Activated T-cell treated with anti-CD3 and anti-CD28 coated beads, Interleukin-2, amount 50 U/mL, for 72 hours (primary cell): ENCODE data around the gene NUBPL. TPM values are rescaled to one million over a fixed set of nuclear protein-coding genes. Genes with fewer than 3 reads are reported as not detected.
A peak's percentile ranks its signal among the peaks of the same experiment; 100 is the strongest.
"Not testable (repeated sequence)": the region's sequence is repeated elsewhere in the genome, so short reads cannot be mapped to it uniquely, and the experiment has no call there.

ENCODE experiments used
- ATAC-seq, 2 donors: fragments of 150-1000 bp; cut with Tn5 transposase; replicated peaks in 1 of 2; 2 replicates each; pipeline ENCODE4 v1.10.0; 2021; ENCODE audit warnings: moderate library complexity in 2 of 2, mild to moderate bottlenecking in 1 of 2
- DNase-seq, 2 donors: peaks; one replicate each; pipeline ENCODE4 v3.0.0; 2021 to 2022; ENCODE audit warnings: mixed read lengths in 1 of 2
- H3K27ac Mint-ChIP-seq: one replicate; pipeline ENCODE4 v1.8.0; 2022; ENCODE audit warnings: mild to moderate bottlenecking, moderate library complexity, mixed read lengths
- H3K27me3 Mint-ChIP-seq: one replicate; pipeline ENCODE4 v1.8.0; 2022; ENCODE audit warnings: low read depth, mixed read lengths
- H3K36me3 Mint-ChIP-seq, 2 donors: one replicate each; pipeline ENCODE4 v1.8.0; 2022; ENCODE audit warnings: mixed read lengths in 2 of 2, mild to moderate bottlenecking in 1 of 2; ENCODE audit not compliant: insufficient read depth in 2 of 2
- H3K4me1 Mint-ChIP-seq: one replicate; pipeline ENCODE4 v1.8.0; 2022; ENCODE audit warnings: low read depth, mixed read lengths
- H3K4me3 Mint-ChIP-seq, 2 donors: one replicate each; pipeline ENCODE4 v1.8.0; 2022; ENCODE audit warnings: mild to moderate bottlenecking in 2 of 2, mixed read lengths in 2 of 2, moderate library complexity in 2 of 2
- H3K9me3 Mint-ChIP-seq, 2 donors: one replicate each; pipeline ENCODE4 v1.8.0; 2022; ENCODE audit warnings: mixed read lengths in 2 of 2
- total RNA-seq, 2 donors: library from RNA; stranded (reverse); gene quantifications; one replicate each; pipeline ENCODE4 v1.2.3, GENCODE V29; 2022

NUBPL gene
- total RNA-seq, 2 donors from 2014 or later, result 7.7 to 9.4 TPM

DNA sequence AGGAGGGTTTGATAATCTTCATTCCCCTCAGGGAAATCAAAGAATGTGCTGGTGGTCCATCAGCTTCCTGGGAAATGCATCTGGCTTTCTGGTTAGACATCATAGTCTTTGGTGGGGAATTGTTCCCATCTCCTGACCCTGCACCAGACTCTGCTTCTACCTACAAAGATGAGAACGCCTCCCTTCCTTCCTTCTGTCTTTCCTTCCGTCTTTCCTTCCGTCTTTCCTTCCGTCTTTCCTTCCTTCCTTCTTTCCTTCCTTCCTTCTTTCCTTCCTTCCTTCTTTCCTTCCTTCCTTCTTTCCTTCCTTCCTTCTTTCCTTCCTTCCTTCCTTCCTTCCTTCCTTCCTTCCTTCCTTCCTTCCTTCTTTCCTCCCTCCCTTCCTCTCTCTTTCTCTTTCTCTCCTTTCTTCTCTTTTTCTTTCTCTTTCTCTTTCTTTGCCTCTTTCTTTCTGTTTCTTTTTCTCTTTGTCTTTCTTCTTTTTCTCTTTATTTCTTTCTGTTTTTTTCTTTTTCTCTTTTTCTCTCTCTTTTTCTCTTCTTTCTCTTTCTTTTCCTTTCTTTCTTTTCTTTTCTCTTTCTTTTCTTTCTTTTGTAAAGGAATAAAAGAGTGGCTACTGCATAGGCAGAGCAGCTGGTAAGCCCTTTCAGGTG lies 326.9 kb downstream of the NUBPL start:
- H3K36me3 Mint-ChIP-seq, result no peaks in the 10 kb centered on the region
- peak overlapping the region; percentile 87 for H3K27ac Mint-ChIP-seq
- ATAC-seq (no peak), DNase-seq (no peak)
- no peak overlapping the region for H3K4me3 Mint-ChIP-seq
- H3K27me3 Mint-ChIP-seq, result peaks cover 11% of the 10 kb centered on the region
- H3K9me3 Mint-ChIP-seq, result no peaks in the 10 kb centered on the region
- no peaks in the 10 kb centered on the region for H3K4me1 Mint-ChIP-seq

DNA sequence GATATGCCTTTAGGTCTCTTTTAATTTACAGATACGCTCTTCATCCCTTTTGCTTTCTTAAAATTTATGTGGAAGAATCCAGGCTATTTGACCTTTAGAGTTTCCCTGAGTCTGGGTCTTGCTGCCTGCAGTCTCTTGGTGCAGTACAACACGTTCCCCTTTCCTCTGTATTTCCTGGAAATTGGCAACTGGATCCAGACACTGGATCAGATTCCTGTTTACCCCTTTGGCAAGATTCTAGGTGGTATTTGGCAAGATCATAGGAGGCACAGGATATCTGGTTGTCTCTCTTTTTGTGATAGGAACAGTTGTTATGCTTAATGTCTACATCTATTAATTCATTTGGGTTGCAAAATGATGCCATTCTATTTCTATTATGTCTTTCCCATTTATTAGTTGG lies 328.1 kb downstream of the NUBPL start:
- no peak for ATAC-seq
- Mint-ChIP-seq H3K36me3 (no peaks in the 10 kb centered on the region), H3K27ac (no peak overlapping the region), H3K9me3 (no peaks in the 10 kb centered on the region), H3K4me3 (no peak overlapping the region), H3K27me3 (peaks cover 11% of the 10 kb centered on the region), H3K4me1 (no peaks in the 10 kb centered on the region)
- DNase-seq, result no peak

DNA sequence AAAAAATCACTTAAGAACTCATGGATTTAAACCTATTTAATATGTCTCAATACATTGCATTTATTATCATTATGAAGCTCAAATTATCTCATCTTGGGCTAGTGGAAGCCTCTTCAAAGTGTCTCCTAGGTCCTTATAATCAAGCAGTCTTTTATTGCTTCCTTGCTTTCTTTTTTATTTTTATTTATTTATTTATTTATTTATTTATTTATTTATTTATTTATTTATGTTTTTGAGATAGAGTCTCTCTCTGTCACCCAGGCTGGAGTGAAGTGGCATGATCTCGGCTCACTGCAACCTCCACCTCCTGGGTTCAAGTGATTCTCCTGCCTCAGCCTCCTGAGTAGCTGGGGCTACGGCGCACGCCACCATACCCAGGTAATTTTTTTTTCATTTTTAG lies 329.0 kb downstream of the NUBPL start:
- not testable (repeated sequence) for H3K4me1 Mint-ChIP-seq, ATAC-seq, H3K9me3 Mint-ChIP-seq, DNase-seq, H3K4me3 Mint-ChIP-seq, H3K27ac Mint-ChIP-seq, H3K36me3 Mint-ChIP-seq
- H3K27me3 Mint-ChIP-seq, result peaks cover 11% of the 10 kb centered on the region

DNA sequence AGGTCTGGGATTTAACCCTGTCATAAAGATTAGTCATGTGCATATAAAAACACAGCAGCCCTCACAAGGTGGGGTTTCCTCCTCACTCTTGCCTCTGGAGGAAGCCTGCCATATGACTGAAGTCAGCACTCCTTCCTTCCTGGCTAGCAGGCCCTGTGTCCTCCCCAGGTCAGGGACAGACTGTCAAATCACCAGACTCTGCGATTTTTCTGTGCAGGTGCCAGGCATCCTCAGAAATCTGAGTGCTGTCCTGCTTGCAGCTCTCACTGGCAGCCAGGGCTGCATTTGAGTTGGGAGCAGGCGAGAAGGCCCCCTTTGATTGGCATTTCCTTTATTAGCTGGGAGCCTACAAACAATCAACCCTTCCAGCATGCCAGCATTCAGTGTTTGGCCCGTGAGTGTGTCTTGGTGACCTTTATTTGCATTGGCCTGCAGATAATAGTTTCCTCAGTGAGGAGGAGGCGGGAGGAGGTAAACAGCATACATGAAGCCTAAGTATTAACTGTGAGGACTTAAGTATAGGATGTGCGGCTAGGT lies 332.1 kb downstream of the NUBPL start:
- Mint-ChIP-seq H3K27me3 (peaks cover 9% of the 10 kb centered on the region), H3K4me3 (no peak overlapping the region), H3K36me3 (no peaks in the 10 kb centered on the region), H3K4me1 (no peaks in the 10 kb centered on the region), H3K27ac (no peak overlapping the region), H3K9me3 (no peaks in the 10 kb centered on the region)
- no peak for DNase-seq
- ATAC-seq, result no peak

DNA sequence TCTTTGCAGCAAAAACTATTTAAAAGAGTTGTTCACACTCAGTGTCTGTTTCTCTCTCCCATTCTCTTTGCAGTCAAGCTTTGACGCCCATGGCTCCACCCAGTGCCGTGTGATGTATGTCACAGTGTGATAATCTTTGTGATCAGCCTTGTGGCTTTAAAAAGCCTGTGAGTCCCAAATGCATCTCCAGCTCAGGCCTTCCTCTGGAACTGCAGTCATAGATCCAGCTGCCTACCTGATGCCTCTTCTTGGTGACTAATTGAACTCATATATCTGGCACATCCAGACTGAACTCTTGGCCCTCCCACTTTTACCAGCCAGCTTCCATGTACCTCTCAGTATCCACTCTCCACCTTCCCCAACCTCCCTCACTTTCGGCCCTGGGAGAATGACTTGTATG lies 333.1 kb downstream of the NUBPL start:
- no peak for ATAC-seq
- no peak overlapping the region for H3K4me3 Mint-ChIP-seq
- H3K27me3 Mint-ChIP-seq, result no peaks in the 10 kb centered on the region
- DNase-seq, result no peak
- no peaks in the 10 kb centered on the region for H3K9me3 Mint-ChIP-seq
- H3K36me3 Mint-ChIP-seq, result no peaks in the 10 kb centered on the region
- H3K4me1 Mint-ChIP-seq, result no peaks in the 10 kb centered on the region
- no peak overlapping the region for H3K27ac Mint-ChIP-seq

DNA sequence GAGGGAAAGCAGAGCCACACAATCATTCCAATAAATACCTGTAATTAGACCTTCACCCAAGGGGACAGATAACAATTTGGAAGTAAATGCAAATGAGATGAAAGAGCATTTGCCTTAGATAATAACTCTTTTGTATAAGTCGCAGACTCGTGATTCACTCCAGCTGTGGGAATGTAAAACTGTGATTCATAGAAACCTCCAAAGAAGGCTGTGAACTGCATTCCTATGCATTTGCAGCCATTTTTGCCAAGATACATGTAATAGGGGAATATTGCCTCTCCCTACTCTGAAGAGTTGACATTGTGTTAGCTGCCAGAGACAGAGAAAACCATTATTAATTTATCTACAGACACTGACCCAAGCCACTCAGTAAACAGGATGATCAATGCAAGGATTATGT lies 334.0 kb downstream of the NUBPL start:
- Mint-ChIP-seq H3K4me1 (no peaks in the 10 kb centered on the region), H3K36me3 (no peaks in the 10 kb centered on the region), H3K27me3 (no peaks in the 10 kb centered on the region), H3K27ac (no peak overlapping the region), H3K9me3 (no peaks in the 10 kb centered on the region), H3K4me3 (no peak overlapping the region)
- no peak for DNase-seq
- ATAC-seq, result no peak

DNA sequence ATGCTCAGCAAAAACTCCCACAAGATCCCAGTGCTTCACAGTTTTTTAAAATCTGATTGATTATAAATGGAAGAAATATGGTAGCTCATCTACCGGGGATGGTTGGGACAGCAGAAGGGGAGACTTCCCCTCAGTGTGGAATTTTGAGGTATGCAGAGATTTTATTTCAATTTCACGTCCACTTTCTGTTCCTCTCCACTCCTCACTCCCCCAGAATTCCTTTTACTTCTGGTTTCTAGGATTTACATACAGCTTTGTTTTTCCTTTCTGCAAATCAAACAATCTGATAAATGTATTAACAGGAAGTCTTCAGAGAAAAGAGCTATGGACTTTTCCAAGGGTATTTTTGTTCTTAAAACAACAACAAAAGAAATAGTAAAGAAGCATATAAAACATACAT lies 334.4 kb downstream of the NUBPL start:
- Mint-ChIP-seq H3K27ac (no peak overlapping the region), H3K4me3 (no peak overlapping the region), H3K9me3 (no peaks in the 10 kb centered on the region), H3K36me3 (no peaks in the 10 kb centered on the region), H3K4me1 (no peaks in the 10 kb centered on the region), H3K27me3 (no peaks in the 10 kb centered on the region)
- DNase-seq (no peak), ATAC-seq (no peak)

DNA sequence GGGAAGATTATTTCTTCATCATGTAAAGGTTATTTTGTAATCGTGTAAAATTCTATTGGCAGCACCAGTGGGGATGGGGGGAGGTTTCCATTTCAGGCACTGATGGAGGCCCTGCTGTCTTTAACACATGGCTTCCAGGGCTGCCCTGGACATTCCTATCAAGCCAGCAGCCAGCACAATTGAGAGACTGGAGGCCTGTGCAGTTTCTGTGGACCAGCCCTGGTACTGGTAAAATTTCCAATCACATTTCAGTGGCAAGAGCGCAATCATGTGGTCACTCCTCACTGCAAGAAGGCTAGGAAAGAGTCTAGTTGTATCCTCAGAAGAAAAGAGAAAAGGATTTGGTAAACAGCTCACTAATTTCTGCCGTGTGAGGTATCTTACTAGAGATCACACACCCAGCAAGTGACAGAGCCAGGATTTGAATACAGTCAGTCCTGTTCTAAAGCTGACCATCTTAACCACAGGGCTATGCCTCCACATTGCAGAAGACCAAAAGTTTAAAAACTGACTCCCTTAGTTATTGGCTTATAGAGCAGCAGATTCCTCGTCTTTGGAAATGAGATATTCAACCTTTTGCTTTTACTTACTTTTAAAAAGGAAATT lies 336.5 kb downstream of the NUBPL start:
- H3K36me3 Mint-ChIP-seq, result no peaks in the 10 kb centered on the region
- no peaks in the 10 kb centered on the region for H3K9me3 Mint-ChIP-seq
- H3K4me1 Mint-ChIP-seq, result no peaks in the 10 kb centered on the region
- no peak overlapping the region for H3K4me3 Mint-ChIP-seq
- ATAC-seq, result no peak
- DNase-seq, result no peak
- H3K27ac Mint-ChIP-seq, result no peak overlapping the region
- no peaks in the 10 kb centered on the region for H3K27me3 Mint-ChIP-seq

DNA sequence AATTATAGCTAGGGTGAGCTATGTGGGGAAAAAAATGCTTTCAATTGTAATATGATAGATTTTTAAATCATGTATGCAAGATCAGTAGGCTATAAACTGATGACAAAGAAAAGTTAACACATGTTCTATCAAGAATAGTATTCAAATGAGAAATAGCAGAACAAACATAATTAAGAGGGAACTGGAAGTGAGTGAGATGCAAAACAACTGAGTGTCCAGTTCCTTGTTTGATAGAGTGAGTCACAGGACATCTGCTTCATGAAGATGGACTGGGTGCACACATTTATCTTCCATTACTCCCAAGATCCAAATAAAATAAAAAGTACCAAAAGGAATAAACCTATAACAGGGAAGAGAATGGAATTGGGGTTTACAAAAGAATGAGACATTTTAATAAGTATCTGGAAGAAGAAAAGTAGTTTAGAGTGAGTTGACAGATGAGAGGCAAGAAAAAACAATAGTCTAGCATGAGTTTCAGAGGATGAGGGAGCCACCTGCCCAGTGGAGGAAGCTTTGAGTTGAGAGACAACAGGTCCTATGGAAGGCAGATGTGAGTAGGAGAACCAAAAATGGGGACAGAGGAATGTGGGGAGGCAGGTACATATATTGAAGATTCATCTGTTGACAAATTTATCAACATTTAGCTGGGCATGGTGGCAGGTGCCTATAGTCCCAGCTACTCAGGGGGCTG lies 337.8 kb downstream of the NUBPL start:
- Mint-ChIP-seq H3K36me3 (no peaks in the 10 kb centered on the region), H3K9me3 (no peaks in the 10 kb centered on the region), H3K27me3 (no peaks in the 10 kb centered on the region), H3K4me3 (no peak overlapping the region), H3K4me1 (no peaks in the 10 kb centered on the region), H3K27ac (no peak overlapping the region)
- ATAC-seq (no peak), DNase-seq (no peak)

DNA sequence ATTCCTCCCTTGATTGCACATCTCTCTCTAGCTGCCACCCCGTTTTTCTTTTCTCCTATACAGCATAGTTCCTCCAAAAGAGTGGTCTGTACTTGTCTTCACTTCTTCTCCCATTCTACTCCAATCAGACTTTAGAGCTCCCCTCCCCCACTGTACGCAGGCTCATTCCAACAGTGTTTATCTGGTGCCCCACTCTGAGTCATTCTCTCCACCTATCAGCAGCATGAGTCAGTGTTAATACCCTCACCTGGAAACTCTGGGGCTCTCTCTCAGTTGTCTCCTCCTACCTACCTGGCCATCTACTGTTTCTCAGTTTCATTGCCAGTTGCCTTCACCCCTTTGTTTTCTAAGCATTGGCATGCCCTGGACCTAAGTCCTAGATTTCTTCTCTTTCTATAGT lies 340.8 kb downstream of the NUBPL start:
- H3K36me3 Mint-ChIP-seq, result no peaks in the 10 kb centered on the region

DNA sequence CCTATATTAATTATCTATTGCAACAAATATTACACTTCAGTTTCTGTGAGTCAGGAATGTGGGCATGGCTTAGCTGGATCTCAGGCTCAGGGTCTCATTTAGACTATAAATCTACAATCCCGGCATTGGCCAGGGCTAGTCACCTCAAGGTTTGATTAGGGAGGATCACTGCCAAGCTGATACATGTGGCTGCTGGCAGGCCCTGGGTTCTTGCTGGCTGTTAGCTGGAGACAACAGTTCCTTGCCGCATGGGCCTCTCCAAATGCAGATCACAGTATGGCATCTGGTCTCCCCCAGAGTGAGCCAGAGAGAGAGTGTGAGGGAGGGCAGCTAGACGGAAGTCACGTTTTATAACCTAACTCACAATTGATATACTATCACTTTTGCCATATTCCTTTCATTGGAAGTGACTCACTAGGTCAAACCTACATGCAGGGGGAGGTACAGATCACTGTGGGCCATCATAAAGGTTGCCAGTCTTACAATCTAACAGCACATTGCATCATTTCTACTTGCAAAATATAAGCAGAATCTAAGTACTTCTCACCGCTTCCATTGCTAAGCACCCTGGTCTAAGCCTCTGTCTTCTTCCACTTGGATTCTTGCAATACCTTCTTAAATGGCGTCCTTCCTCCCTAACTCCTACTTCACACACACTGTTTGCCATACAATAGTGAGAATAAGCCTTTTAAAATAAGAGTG lies 341.9 kb downstream of the NUBPL start:
- no peaks in the 10 kb centered on the region for H3K4me1 Mint-ChIP-seq

More for the DNA sequence above, 340.8 kb downstream of the NUBPL start:
- Mint-ChIP-seq H3K27me3 (no peaks in the 10 kb centered on the region), H3K9me3 (no peaks in the 10 kb centered on the region), H3K4me1 (no peaks in the 10 kb centered on the region), H3K4me3 (no peak overlapping the region), H3K27ac (no peak overlapping the region)
- DNase-seq (no peak), ATAC-seq (no peak)

DNA sequence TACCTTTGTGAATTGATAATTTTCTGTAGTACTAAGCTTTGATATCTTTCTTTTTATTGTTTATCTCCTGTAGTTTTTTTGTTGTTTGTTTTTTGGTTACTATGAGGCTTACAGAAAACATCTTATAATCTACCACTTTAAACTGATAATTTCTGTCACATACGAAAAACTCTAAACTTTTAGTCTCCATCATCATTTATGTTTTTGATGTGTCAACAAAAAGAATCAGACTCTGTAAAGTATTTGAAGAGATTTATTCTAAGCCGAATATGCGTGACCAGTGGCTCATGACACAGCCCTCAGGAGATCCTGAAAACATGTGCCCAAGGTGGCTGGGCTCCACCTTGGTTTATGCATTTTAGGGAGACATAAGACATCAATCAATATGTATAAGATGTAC lies 348.8 kb downstream of the NUBPL start:
- H3K4me1 Mint-ChIP-seq, result no peaks in the 10 kb centered on the region
- peaks cover 6 to 11% of the 10 kb centered on the region in 2 donors for H3K9me3 Mint-ChIP-seq
- DNase-seq (no peak), ATAC-seq (no peak)
- H3K27me3 Mint-ChIP-seq, result no peaks in the 10 kb centered on the region
- H3K4me3 Mint-ChIP-seq, result no peak overlapping the region
- H3K36me3 Mint-ChIP-seq, result peaks cover 5% of the 10 kb centered on the region in 2 donors
- H3K27ac Mint-ChIP-seq, result peak overlapping the region; percentile 25

More for the DNA sequence above, 341.9 kb downstream of the NUBPL start:
- ATAC-seq, result peak; percentile 21 to 39
- Mint-ChIP-seq H3K4me3 (no peak overlapping the region), H3K9me3 (no peaks in the 10 kb centered on the region), H3K27me3 (no peaks in the 10 kb centered on the region), H3K36me3 (no peaks in the 10 kb centered on the region), H3K27ac (no peak overlapping the region)
- DNase-seq, result no peak
